ENCODE results near the gene KRT16.

- no peak for TF ChIP-seq CTCF (IDR thresholded peaks at IDR 0.05)
- TF ChIP-seq EZH2 (IDR thresholded peaks at IDR 0.05; ENCODE audit: borderline replicate concordance, insufficient read depth, low read depth, low read length, poor library complexity, severe bottlenecking): no peak
These were observed 22.8 kb upstream of the KRT16 start for GRCh38 chr17:41635121-41636097.

Measured in B cell (primary cell).